ENCODE results near the gene BORA.
"Not testable (repeated sequence)": the region's sequence is repeated elsewhere in the genome, so short reads cannot be mapped to it uniquely, and the experiment has no call there.

The BORA gene

GRCh38 chr13:72727417-72728289 is at the start of gene BORA, which contains the start of gene MZT1:
Gene BORA, plus strand, starts transcription at chr13:72727923. Its CDS starts 1,018 bp downstream, at chr13:72728941.
Gene MZT1, minus strand, starts transcription at chr13:72727629. Its CDS starts 27 bp downstream, at chr13:72727602.
- DNase-seq, result peak; percentile 96

GRCh38 chr13:72678312-72678711 is 49.4 kb upstream of the BORA start:
- no peak for DNase-seq

- no peak for DNase-seq
Measured at GRCh38 chr13:72680353-72680752, 47.4 kb upstream of the BORA start.

- no peak for DNase-seq
Measured at GRCh38 chr13:72686766-72687165, 41.0 kb upstream of the BORA start.

- no peak for DNase-seq
Measured at GRCh38 chr13:72689181-72689696, 38.5 kb upstream of the BORA start.

- no peak for DNase-seq
Measured at GRCh38 chr13:72692884-72693514, 34.7 kb upstream of the BORA start.

GRCh38 chr13:72693832-72694231 is 33.9 kb upstream of the BORA start:
- no peak for DNase-seq

GRCh38 chr13:72694314-72694713 is 33.4 kb upstream of the BORA start:
- DNase-seq, result no peak

GRCh38 chr13:72696579-72696978 is 31.1 kb upstream of the BORA start:
- no peak for DNase-seq

GRCh38 chr13:72698164-72698563 is 29.6 kb upstream of the BORA start:
- no peak for DNase-seq

- DNase-seq, result no peak
Measured at GRCh38 chr13:72700509-72700908, 27.2 kb upstream of the BORA start.

- no peak for DNase-seq
Measured at GRCh38 chr13:72716776-72717175, 10.9 kb upstream of the BORA start.

- DNase-seq, result not testable (repeated sequence)
Measured at GRCh38 chr13:72726185-72726584, 1.5 kb upstream of the BORA start.

- peak; percentile 49 for DNase-seq
Measured at GRCh38 chr13:72726726-72727416, 852 bp upstream of the BORA start.

- no peak for DNase-seq
Measured at GRCh38 chr13:72728290-72728605, 525 bp downstream of the BORA start.

- DNase-seq, result no peak
Measured at GRCh38 chr13:72737033-72737432, 9.3 kb downstream of the BORA start.

GRCh38 chr13:72740015-72740414 is 12.3 kb downstream of the BORA start:
- no peak for DNase-seq

- DNase-seq, result no peak
Measured at GRCh38 chr13:72745260-72745659, 17.5 kb downstream of the BORA start.

- no peak for DNase-seq
Measured at GRCh38 chr13:72751220-72751619, 23.5 kb downstream of the BORA start.

- no peak for DNase-seq
Measured at GRCh38 chr13:72754111-72754510, 26.4 kb downstream of the BORA start.

GRCh38 chr13:72757792-72758535 is 30.2 kb downstream of the BORA start:
- no peak for DNase-seq

- no peak for DNase-seq
Measured at GRCh38 chr13:72760189-72760588, 32.5 kb downstream of the BORA start.

- no peak for DNase-seq
Measured at GRCh38 chr13:72763411-72763810, 35.7 kb downstream of the BORA start.

Measured in activated naive CD4-positive, alpha-beta T cell treated with Interleukin-2 at 50 U/mL for 16 hours (primary cell).